Naive B cell (primary cell): Measurements from ENCODE around the gene USF3. TPM values are rescaled to one million over a fixed set of nuclear protein-coding genes. Genes with fewer than 3 reads are reported as not detected.

Experiments
- ATAC-seq, 2 donors: fragments of 150-1000 bp; cut with Tn5 transposase; 2 replicates each; pipeline ENCODE4 v1.10.0; 2021; ENCODE audit warnings: low read depth in 2 of 2, mild to moderate bottlenecking in 2 of 2, moderate library complexity in 2 of 2
- DNase-seq: peaks from one replicate; pipeline ENCODE4 v3.0.0; 2022
- H3K27ac Mint-ChIP-seq, 6 donors: one replicate each; pipeline ENCODE4 v1.8.0; 2020 to 2022; ENCODE audit warnings: mild to moderate bottlenecking in 6 of 6, mixed read lengths in 6 of 6, moderate library complexity in 5 of 6, inconsistent platforms in 2 of 6
- H3K27me3 Mint-ChIP-seq, 3 donors: one replicate each; pipeline ENCODE4 v1.8.0; 2021 to 2022; ENCODE audit warnings: mixed read lengths in 3 of 3, mild to moderate bottlenecking in 1 of 3
- H3K36me3 Mint-ChIP-seq, 2 donors: one replicate each; pipeline ENCODE4 v1.8.0; 2020 to 2022; ENCODE audit warnings: mixed read lengths in 2 of 2, inconsistent platforms in 1 of 2, mild to moderate bottlenecking in 1 of 2
- H3K4me1 Mint-ChIP-seq, 3 donors: one replicate each; pipeline ENCODE4 v1.8.0; 2020 to 2022; ENCODE audit warnings: mixed read lengths in 3 of 3, inconsistent platforms in 1 of 3, mild to moderate bottlenecking in 1 of 3, moderate library complexity in 1 of 3
- H3K4me3 Mint-ChIP-seq, 8 donors: one replicate each; pipeline ENCODE4 v1.8.0; 2020 to 2022; ENCODE audit warnings: mild to moderate bottlenecking in 8 of 8, mixed read lengths in 8 of 8, moderate library complexity in 8 of 8, inconsistent platforms in 2 of 8
- H3K9me3 Mint-ChIP-seq, 7 donors: one replicate each; pipeline ENCODE4 v1.8.0; 2020 to 2022; ENCODE audit warnings: mixed read lengths in 7 of 7, mild to moderate bottlenecking in 5 of 7, inconsistent platforms in 2 of 7, moderate library complexity in 1 of 7
- polyA plus RNA-seq, 6 donors: library from polyadenylated mRNA; unstranded; fragments of 300-500 nt; fragmentation: Illumina TruSeq; gene quantifications; one replicate each; pipeline ENCODE4 v1.2.3, GENCODE V29; 2021; ENCODE audit warnings: low read depth in 6 of 6

The USF3 gene
- polyA plus RNA-seq, 6 donors from 2014 or later, result 9.3 to 19.3 (median 12.7) TPM

DNA sequence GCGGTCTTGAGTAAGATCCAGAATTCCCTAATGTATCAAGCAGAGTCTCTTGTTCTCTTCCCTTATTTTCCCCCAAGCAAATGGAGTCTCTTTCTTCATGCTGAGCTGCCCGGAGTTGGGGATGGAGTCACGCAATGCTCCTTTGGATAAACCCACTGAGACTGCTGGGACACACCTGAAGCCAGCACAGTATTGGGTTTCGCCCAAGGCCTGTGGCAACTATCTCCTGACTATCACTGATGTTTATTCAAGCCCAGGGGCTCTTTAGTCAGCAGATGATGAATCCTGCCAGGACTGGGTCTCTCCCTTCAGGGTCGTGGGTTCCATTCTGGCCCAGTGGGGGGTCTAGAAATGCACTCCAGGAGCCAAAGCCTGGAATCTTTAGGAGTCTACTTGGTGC lies 11.3 kb downstream of the USF3 start:
- H3K27me3 Mint-ChIP-seq, result no peaks in the 10 kb centered on the region
- ATAC-seq (no peak), DNase-seq (no peak)
- H3K4me1 Mint-ChIP-seq, result peaks cover 26 to 54% (median 52%) of the 10 kb centered on the region in 3 donors
- H3K36me3 Mint-ChIP-seq, result peaks cover 30% of the 10 kb centered on the region in 2 donors
- H3K27ac Mint-ChIP-seq, result peak overlapping the region in 1 of 6 donors; percentile 41
- peaks cover 6 to 23% (median 17%) of the 10 kb centered on the region in 7 donors for H3K9me3 Mint-ChIP-seq
- peak overlapping the region in 3 of 8 donors; percentile 15 to 60 (median 29) for H3K4me3 Mint-ChIP-seq

DNA sequence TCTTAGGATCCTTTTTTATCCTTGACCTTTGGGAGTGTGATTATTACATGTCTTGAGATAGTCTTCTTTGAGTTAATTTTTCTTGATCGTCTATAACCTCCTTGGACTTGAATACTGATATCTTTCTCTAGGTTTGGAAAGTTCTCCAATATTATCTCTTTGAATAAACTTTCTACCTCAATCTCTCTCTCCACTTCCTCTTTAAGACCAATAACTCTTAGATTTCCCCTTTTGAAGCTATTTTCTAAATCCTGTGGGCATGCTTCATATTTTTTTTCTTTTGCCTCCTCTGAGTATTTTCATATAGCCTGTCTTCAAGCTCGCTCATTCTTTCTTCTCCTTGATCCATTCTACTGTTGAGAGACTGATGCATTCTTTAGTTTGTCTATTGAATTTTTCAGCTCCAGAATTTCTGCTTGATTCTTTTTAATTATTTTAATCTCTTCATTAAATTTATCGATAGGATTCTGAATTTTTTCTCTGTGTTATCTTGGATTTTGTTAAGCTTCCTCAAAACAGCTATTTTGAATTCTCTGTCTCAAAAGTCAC lies 12.1 kb downstream of the USF3 start:
- ATAC-seq, result peak in 1 of 2 donors; percentile 25
- Mint-ChIP-seq H3K36me3 (peaks cover 30 to 36% of the 10 kb centered on the region in 2 donors), H3K4me1 (peaks cover 26 to 55% (median 52%) of the 10 kb centered on the region in 3 donors)

DNA sequence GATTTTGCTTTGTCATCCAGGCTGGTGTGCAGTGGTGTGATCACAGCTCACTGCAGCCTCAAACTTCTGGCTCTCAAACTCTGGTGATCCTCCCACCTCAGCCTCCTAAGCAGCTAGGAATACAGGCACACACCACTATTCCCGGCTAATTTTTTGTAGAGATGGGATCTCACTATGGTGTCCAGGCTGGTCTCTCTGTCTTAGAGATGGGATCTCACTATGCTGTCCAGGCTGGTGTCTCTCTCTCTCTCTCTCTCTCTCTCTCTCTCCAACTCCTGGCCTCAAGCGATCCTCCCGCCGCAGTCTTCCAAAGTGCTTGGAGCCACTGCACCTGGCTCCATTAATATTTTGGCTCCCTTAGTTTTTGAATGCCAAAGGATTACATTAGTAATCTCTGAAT lies 17.7 kb downstream of the USF3 start:
- Mint-ChIP-seq H3K4me3 (peak overlapping the region in 2 of 8 donors; percentile 45 to 55), H3K27ac (peak overlapping the region in 2 of 6 donors; percentile 44 to 92), H3K4me1 (peaks cover 28 to 49% (median 44%) of the 10 kb centered on the region in 3 donors), H3K36me3 (peaks cover 26 to 33% of the 10 kb centered on the region in 2 donors), H3K27me3 (no peaks in the 10 kb centered on the region), H3K9me3 (peaks cover 0 to 17% (median 7%) of the 10 kb centered on the region in 7 donors)
- ATAC-seq (no peak), DNase-seq (no peak)

More for the DNA sequence above, 12.1 kb downstream of the USF3 start:
- no peak for DNase-seq
- H3K27me3 Mint-ChIP-seq, result no peaks in the 10 kb centered on the region
- H3K4me3 Mint-ChIP-seq, result peak overlapping the region in 1 of 8 donors; percentile 43
- peak overlapping the region in 3 of 6 donors; percentile 45 to 73 (median 53) for H3K27ac Mint-ChIP-seq
- peaks cover 6 to 24% (median 17%) of the 10 kb centered on the region in 7 donors for H3K9me3 Mint-ChIP-seq

DNA sequence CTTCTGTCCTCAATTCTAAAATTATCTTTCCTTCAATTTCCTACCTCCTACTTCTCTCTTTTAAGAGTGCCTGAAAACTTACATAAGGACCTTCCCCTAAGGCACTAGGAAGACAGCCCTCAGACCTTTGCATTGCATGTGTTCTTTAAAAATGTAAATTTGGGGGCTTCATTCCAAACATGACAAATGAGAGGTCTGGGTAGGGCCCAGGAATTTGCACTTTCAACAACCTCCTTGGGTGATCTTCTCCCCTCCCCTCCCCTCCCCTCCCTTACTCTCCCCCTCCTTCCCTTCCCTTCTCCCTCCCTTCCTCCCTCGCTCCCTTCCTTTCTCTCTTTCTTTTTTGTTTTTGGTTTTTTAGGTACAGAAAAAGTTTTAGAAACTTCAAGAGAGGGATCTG lies 18.7 kb downstream of the USF3 start:
- Mint-ChIP-seq H3K4me3 (peak overlapping the region in 2 of 8 donors; percentile 5 to 47), H3K36me3 (peaks cover 25 to 35% of the 10 kb centered on the region in 2 donors), H3K9me3 (peaks cover 0 to 14% (median 6%) of the 10 kb centered on the region in 7 donors), H3K27me3 (no peaks in the 10 kb centered on the region), H3K4me1 (peaks cover 26 to 52% (median 39%) of the 10 kb centered on the region in 3 donors), H3K27ac (peak overlapping the region; percentile 7 to 96 (median 79))
- DNase-seq, result no peak
- ATAC-seq, result no peak

DNA sequence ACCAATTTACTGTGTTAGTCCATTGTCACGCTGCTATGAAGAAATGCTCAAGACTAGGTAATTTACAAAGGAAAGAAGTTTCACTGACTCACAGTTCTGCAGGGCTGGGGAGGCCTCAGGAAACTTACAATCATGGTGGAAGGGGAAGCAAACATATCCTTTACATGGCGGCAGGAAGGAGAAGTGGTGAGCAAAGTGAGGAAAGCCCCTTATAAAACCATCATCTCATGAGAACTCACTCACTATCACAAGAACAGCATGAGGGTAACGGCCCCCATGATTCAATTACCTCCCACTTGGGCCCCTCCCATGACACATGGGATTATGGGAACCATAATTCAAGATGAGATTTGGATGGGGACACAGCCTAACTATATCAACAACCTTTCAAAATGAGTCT lies 20.2 kb downstream of the USF3 start:
- peak; percentile 93 to 96 for ATAC-seq
- H3K27ac Mint-ChIP-seq, result peak overlapping the region; percentile 80 to 95 (median 88)
- H3K27me3 Mint-ChIP-seq, result no peaks in the 10 kb centered on the region
- H3K9me3 Mint-ChIP-seq, result peaks cover 0 to 14% (median 6%) of the 10 kb centered on the region in 7 donors
- H3K4me1 Mint-ChIP-seq, result peaks cover 25 to 62% (median 41%) of the 10 kb centered on the region in 3 donors
- H3K4me3 Mint-ChIP-seq, result peak overlapping the region in 2 of 8 donors; percentile 38 to 40
- peak; percentile 33 for DNase-seq
- peaks cover 25 to 42% of the 10 kb centered on the region in 2 donors for H3K36me3 Mint-ChIP-seq

DNA sequence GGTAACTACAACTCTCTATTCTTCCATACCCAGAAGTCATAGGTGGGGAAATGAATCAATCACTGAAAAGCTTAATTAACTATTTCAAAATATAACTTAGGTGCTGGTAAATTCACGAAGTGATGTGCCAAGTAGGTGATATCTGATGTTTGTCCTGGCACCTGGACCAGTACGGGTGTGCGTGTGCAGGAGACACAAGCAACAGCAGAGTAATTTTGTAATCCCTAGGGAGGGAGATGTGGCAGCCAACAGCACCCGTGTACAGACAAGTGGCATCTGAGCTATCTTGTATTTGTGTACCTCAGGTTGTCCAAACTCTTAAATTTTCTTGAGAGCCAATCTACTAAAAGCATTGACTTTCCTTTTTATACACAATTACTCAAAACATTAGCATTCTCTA lies 22.8 kb downstream of the USF3 start:
- Mint-ChIP-seq H3K9me3 (peaks cover 0 to 14% (median 5%) of the 10 kb centered on the region in 7 donors), H3K27ac (peak overlapping the region; percentile 10 to 75 (median 34)), H3K4me3 (no peak overlapping the region), H3K4me1 (peaks cover 34 to 81% (median 56%) of the 10 kb centered on the region in 3 donors), H3K27me3 (no peaks in the 10 kb centered on the region), H3K36me3 (peaks cover 36 to 49% of the 10 kb centered on the region in 2 donors)
- DNase-seq (no peak), ATAC-seq (peak in 1 of 2 donors; percentile 29)

DNA sequence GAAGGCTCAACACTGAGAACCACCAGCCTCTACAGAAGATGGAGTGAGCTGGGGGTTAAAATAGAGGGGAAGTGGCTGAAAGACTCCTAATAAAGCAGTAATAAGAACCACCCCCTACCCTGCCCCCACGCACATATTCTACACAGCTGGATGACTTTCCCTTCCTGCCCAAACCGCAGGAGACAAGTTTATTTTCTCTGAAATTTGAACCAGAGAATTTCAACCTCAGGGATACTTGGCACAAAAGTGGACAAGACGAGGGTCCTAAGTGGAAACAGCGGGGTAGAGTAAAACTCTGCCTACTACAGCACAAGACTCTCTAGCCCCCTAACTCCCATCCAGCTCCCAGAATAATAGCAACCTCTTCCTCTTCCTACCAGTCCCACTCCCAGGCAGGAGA lies 28.4 kb downstream of the USF3 start:
- ATAC-seq, result peak; percentile 66 to 68
- no peaks in the 10 kb centered on the region for H3K27me3 Mint-ChIP-seq
- peaks cover 43 to 83% (median 60%) of the 10 kb centered on the region in 3 donors for H3K4me1 Mint-ChIP-seq
- H3K4me3 Mint-ChIP-seq, result peak overlapping the region; percentile 1 to 88 (median 80)
- H3K9me3 Mint-ChIP-seq, result peaks cover 0 to 1% (median 0%) of the 10 kb centered on the region in 7 donors
- DNase-seq, result no peak
- peaks cover 29 to 44% of the 10 kb centered on the region in 2 donors for H3K36me3 Mint-ChIP-seq
- H3K27ac Mint-ChIP-seq, result peak overlapping the region; percentile 83 to 97 (median 93)

DNA sequence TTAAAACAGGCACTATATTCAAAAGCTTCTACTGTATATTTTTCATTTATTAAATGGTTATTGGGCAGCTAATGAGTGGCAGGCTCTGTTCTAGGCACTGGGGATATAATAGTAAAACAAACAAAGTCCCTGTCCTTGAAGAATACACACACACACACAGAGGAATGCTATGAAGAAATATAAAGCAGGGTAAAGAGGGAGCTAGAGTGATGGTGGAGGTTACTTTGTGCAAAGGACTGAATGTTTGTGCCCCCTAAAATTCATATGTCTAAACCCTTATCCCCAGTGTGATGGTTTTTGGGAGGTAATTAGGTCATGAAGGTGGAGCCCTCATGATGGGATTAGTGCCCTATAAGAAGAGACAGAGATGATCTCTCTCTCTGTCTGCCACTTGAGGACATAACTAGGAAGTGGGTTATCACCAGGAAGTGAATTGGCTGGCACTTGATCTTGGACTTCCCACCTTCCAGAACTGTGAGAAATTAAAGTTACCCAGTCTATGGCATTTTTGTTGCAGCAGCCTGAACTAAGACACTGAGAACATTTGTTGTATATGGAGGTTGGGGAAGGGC lies 31.8 kb downstream of the USF3 start:
- H3K4me3 Mint-ChIP-seq, result peak overlapping the region in 3 of 8 donors; percentile 39 to 72 (median 39)
- peaks cover 61 to 88% (median 72%) of the 10 kb centered on the region in 3 donors for H3K4me1 Mint-ChIP-seq
- H3K9me3 Mint-ChIP-seq, result peaks cover 0 to 12% (median 2%) of the 10 kb centered on the region in 7 donors
- peaks cover 43 to 44% of the 10 kb centered on the region in 2 donors for H3K36me3 Mint-ChIP-seq
- DNase-seq (no peak), ATAC-seq (no peak)
- peak overlapping the region in 5 of 6 donors; percentile 24 to 99 (median 88) for H3K27ac Mint-ChIP-seq
- no peaks in the 10 kb centered on the region for H3K27me3 Mint-ChIP-seq

DNA sequence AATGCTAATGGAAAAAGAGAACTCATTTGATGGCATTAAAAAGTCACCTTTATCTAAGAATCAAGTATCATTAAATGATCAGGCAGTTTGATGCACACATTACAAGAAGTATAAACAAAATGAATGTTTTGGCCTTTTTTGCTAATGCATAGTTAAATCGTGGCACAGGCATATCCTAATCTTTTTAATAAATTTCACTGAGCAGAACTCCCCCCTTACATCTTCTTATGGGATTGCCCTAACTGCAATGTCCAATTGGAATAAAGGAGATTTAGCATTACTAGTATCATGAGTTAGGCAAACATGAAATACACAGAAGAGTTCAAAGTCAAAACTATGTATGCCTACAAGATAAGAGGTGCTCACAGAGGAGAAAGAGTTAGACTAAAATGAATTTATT lies 32.7 kb downstream of the USF3 start:
- Mint-ChIP-seq H3K36me3 (peaks cover 41 to 42% of the 10 kb centered on the region in 2 donors), H3K4me1 (peaks cover 65 to 88% (median 72%) of the 10 kb centered on the region in 3 donors), H3K9me3 (peaks cover 0 to 17% (median 6%) of the 10 kb centered on the region in 7 donors), H3K27ac (peak overlapping the region in 5 of 6 donors; percentile 32 to 95 (median 88)), H3K4me3 (peak overlapping the region in 3 of 8 donors; percentile 4 to 59 (median 33)), H3K27me3 (no peaks in the 10 kb centered on the region)
- DNase-seq (no peak), ATAC-seq (no peak)

DNA sequence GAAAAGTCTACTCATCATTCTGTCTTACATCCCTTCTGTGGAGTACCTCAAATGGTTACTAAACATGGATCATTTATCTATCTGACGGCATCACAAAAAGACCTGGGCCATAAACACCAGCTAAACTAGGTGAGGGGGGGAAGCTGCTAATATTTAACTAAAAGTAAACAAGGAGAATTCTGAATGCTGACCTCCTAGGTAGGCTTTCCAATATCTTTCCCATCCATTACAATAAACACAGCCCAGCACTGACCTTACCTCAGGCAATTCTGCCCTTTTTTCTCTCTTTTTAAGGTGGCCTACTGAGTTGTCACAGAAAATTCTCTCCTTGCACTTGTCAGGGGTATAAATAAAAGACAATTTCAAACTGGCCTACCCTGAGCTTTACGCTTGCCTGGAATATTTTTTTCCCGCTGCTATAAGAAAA lies 33.1 kb downstream of the USF3 start:
- H3K4me1 Mint-ChIP-seq, result peaks cover 65 to 88% (median 72%) of the 10 kb centered on the region in 3 donors
- H3K27me3 Mint-ChIP-seq, result no peaks in the 10 kb centered on the region
- H3K27ac Mint-ChIP-seq, result peak overlapping the region; percentile 77 to 95 (median 91)
- DNase-seq (no peak), ATAC-seq (no peak)
- peaks cover 0 to 17% (median 6%) of the 10 kb centered on the region in 7 donors for H3K9me3 Mint-ChIP-seq
- peaks cover 39 to 41% of the 10 kb centered on the region in 2 donors for H3K36me3 Mint-ChIP-seq
- H3K4me3 Mint-ChIP-seq, result peak overlapping the region in 5 of 8 donors; percentile 4 to 62 (median 48)

DNA sequence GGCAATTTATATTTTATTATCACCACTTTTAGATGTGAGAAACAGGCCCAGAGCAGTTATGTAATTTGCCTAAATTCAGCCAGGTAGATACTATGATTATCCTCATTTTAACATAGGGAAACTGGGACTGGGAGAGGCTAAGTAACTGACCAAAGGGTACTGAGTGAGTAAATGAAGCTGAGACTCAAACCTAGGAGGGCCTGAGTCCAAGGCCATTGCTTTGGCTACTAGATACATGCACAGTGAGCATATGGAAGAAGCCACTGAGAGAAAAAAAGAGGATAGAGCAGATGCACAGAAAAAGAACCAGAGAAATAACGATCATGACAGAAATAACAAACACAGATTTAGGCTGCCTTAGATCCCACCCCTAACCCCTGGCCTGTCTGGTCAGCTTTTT lies 33.6 kb downstream of the USF3 start:
- Mint-ChIP-seq H3K4me3 (peak overlapping the region in 4 of 8 donors; percentile 15 to 72 (median 55)), H3K36me3 (peaks cover 39 to 41% of the 10 kb centered on the region in 2 donors), H3K27me3 (no peaks in the 10 kb centered on the region), H3K27ac (peak overlapping the region; percentile 77 to 95 (median 91)), H3K4me1 (peaks cover 65 to 88% (median 72%) of the 10 kb centered on the region in 3 donors), H3K9me3 (peaks cover 0 to 17% (median 6%) of the 10 kb centered on the region in 7 donors)
- no peak for ATAC-seq
- no peak for DNase-seq

DNA sequence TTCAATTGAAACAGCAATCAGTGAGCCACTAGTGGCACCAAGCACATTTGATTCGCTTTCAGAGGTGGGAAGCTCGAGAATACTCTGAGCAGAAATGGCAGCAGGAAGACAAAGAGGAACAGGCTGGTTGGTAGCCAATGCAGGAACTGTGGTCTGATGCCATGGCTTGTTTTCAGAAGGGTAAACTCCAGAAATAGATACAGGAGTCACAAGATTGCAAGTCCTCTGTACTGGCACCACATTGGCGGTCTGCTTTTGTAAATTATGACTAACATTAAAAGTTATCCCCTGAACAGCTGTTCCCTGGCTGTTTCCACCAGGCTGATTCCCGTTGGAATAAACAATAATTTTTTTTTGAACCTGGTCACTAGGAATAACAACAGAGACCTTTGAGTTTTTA lies 35.5 kb downstream of the USF3 start:
- peaks cover 54 to 57% of the 10 kb centered on the region in 2 donors for H3K36me3 Mint-ChIP-seq
- DNase-seq, result peak; percentile 68
- H3K27ac Mint-ChIP-seq, result peak overlapping the region; percentile 41 to 99 (median 93)
- H3K9me3 Mint-ChIP-seq, result peaks cover 0 to 31% (median 8%) of the 10 kb centered on the region in 7 donors
- peaks cover 77 to 91% (median 86%) of the 10 kb centered on the region in 3 donors for H3K4me1 Mint-ChIP-seq
- peak overlapping the region; percentile 41 to 83 (median 73) for H3K4me3 Mint-ChIP-seq
- peak; percentile 50 to 58 for ATAC-seq
- no peaks in the 10 kb centered on the region for H3K27me3 Mint-ChIP-seq

DNA sequence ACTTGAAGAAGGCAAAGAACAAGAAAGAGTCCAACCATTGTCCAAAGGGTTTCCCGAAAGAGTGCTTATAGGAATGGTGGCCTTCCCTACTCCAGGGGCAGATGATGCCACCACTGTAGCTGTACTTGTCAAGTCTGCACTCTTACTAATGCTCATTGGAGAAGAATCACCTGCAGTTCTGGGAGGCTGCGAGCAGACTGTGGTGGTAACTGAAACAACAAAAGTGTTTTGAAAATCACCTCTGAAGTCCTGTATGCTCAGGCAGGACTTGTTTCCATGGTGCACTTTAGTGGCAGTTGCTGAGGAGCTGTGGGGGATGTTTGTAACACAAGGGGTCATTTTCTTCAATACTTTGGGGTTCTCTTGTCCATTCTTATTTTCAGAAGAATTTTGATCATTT lies 36.0 kb downstream of the USF3 start:
- no peaks in the 10 kb centered on the region for H3K27me3 Mint-ChIP-seq
- H3K9me3 Mint-ChIP-seq, result peaks cover 0 to 35% (median 12%) of the 10 kb centered on the region in 7 donors
- no peak for ATAC-seq
- H3K4me1 Mint-ChIP-seq, result peaks cover 81 to 92% (median 90%) of the 10 kb centered on the region in 3 donors
- no peak for DNase-seq
- H3K36me3 Mint-ChIP-seq, result peaks cover 58 to 62% of the 10 kb centered on the region in 2 donors
- H3K4me3 Mint-ChIP-seq, result peak overlapping the region; percentile 41 to 83 (median 73)
- peak overlapping the region; percentile 22 to 99 (median 93) for H3K27ac Mint-ChIP-seq
